Measurements from ENCODE around the gene POP5.
A peak's percentile ranks its signal among the peaks of the same experiment; 100 is the strongest.

DNA sequence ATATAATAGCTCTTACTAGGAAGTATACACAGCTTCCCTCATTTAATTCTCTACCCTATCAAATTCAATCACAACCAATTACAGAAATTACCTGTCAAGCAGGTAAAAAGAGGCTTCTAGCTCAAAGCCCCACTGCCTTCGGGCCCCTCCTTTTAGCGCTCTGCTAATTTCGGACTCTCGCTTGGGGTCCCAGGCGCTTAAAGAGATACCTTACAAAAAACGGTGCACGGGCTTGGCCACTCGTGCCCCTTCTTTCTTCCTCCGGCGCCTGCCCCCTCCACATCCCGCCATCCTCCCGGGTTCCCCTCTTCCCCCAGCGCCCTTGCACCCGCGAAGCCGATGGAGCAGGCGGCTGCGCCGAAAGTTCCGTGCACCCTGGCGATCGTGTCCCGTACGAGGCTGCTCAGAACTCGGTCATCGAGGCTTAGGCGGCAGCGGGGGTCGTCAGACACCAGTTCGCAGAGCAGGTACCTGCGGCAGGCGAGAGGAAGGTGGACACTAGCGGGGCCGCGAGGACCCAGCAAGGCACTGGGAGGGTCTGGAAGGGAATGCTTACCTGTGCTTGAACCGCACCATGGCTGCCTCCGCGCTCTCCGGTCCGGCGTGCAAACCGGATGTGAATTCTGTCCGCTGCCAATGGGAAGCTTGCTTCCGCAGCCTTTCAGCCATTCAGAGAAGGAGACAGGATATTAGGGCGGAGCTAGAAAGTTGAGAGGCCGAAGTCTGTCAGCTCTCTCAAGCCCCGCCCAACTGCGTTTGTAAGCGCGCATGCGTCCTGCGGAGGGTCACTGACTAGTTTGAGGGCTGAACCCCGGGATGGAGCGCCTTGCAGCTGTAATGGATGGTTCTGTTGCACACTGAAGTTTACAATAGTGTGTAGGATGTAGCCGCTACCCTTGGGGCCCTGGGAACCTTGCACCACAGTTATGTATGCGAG is at the start of gene POP5:
- TF ChIP-seq, protein P1, sequence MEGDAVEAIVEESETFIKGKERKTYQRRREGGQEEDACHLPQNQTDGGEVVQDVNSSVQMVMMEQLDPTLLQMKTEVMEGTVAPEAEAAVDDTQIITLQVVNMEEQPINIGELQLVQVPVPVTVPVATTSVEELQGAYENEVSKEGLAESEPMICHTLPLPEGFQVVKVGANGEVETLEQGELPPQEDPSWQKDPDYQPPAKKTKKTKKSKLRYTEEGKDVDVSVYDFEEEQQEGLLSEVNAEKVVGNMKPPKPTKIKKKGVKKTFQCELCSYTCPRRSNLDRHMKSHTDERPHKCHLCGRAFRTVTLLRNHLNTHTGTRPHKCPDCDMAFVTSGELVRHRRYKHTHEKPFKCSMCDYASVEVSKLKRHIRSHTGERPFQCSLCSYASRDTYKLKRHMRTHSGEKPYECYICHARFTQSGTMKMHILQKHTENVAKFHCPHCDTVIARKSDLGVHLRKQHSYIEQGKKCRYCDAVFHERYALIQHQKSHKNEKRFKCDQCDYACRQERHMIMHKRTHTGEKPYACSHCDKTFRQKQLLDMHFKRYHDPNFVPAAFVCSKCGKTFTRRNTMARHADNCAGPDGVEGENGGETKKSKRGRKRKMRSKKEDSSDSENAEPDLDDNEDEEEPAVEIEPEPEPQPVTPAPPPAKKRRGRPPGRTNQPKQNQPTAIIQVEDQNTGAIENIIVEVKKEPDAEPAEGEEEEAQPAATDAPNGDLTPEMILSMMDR (IDR thresholded peaks at IDR 0.05 in 8 of 11, conservative IDR thresholded peaks at IDR 0.05 in 3 of 11), result peak in 2 of 11 experiments; percentile 10 to 31
- TF ChIP-seq POLR2AphosphoS5 (IDR thresholded peaks at IDR 0.05), result peak; percentile 97 to 98 (median 97)
